Measurements from ENCODE around the gene ZCCHC3. TPM values are rescaled to one million over a fixed set of nuclear protein-coding genes. Genes with fewer than 3 reads are reported as not detected.

The ZCCHC3 gene
- total RNA-seq, 1 donor from 2014 or later: 40.0 TPM

- Mint-ChIP-seq H3K9me3 (ENCODE audit: unreplicated experiment) (no peaks in the 10 kb centered on the region), H3K36me3 (ENCODE audit: low read depth, unreplicated experiment) (peaks cover 28% of the 10 kb centered on the region), H3K27ac (ENCODE audit: unreplicated experiment) (no peak overlapping the region), H3K27me3 (ENCODE audit: unreplicated experiment) (peaks cover 5% of the 10 kb centered on the region), H3K4me1 (ENCODE audit: unreplicated experiment) (no peaks in the 10 kb centered on the region), H3K4me3 (ENCODE audit: unreplicated experiment) (no peak overlapping the region)
- no peak for TF ChIP-seq CTCF (IDR thresholded peaks at IDR 0.05; ENCODE audit: unreplicated experiment)
- no peak for DNase-seq (ENCODE audit: low spot score)
These were observed 23.5 kb upstream of the ZCCHC3 start for GRCh38 chr20:273884-274283.

GRCh38 chr20:275791-276190 lies 21.6 kb upstream of the ZCCHC3 start:
- TF ChIP-seq CTCF (IDR thresholded peaks at IDR 0.05; ENCODE audit: unreplicated experiment): no peak
- Mint-ChIP-seq H3K27me3 (ENCODE audit: unreplicated experiment) (peaks cover 4% of the 10 kb centered on the region), H3K4me3 (ENCODE audit: unreplicated experiment) (peak overlapping the region; percentile 26), H3K27ac (ENCODE audit: unreplicated experiment) (no peak overlapping the region), H3K4me1 (ENCODE audit: unreplicated experiment) (no peaks in the 10 kb centered on the region), H3K9me3 (ENCODE audit: unreplicated experiment) (no peaks in the 10 kb centered on the region), H3K36me3 (ENCODE audit: low read depth, unreplicated experiment) (peaks cover 34% of the 10 kb centered on the region)
- DNase-seq (ENCODE audit: low spot score): no peak

- no peaks in the 10 kb centered on the region for H3K9me3 Mint-ChIP-seq (ENCODE audit: unreplicated experiment)
- no peak overlapping the region for H3K27ac Mint-ChIP-seq (ENCODE audit: unreplicated experiment)
- no peak for TF ChIP-seq CTCF (IDR thresholded peaks at IDR 0.05; ENCODE audit: unreplicated experiment)
- DNase-seq (ENCODE audit: low spot score): no peak
- peaks cover 4% of the 10 kb centered on the region for H3K27me3 Mint-ChIP-seq (ENCODE audit: unreplicated experiment)
- peaks cover 38% of the 10 kb centered on the region for H3K36me3 Mint-ChIP-seq (ENCODE audit: low read depth, unreplicated experiment)
- H3K4me1 Mint-ChIP-seq (ENCODE audit: unreplicated experiment): no peaks in the 10 kb centered on the region
- peak overlapping the region; percentile 26 for H3K4me3 Mint-ChIP-seq (ENCODE audit: unreplicated experiment)
These were observed 20.5 kb upstream of the ZCCHC3 start for GRCh38 chr20:276620-277495.

- Mint-ChIP-seq H3K4me1 (ENCODE audit: unreplicated experiment) (no peaks in the 10 kb centered on the region), H3K4me3 (ENCODE audit: unreplicated experiment) (peak overlapping the region; percentile 65), H3K27me3 (ENCODE audit: unreplicated experiment) (peaks cover 3% of the 10 kb centered on the region), H3K36me3 (ENCODE audit: low read depth, unreplicated experiment) (peaks cover 43% of the 10 kb centered on the region), H3K27ac (ENCODE audit: unreplicated experiment) (no peak overlapping the region), H3K9me3 (ENCODE audit: unreplicated experiment) (no peaks in the 10 kb centered on the region)
- DNase-seq (ENCODE audit: low spot score): no peak
- TF ChIP-seq CTCF (IDR thresholded peaks at IDR 0.05; ENCODE audit: unreplicated experiment): no peak
These were observed 19.9 kb upstream of the ZCCHC3 start for GRCh38 chr20:277496-277781.

- H3K27ac Mint-ChIP-seq (ENCODE audit: unreplicated experiment): no peak overlapping the region
- peaks cover 43% of the 10 kb centered on the region for H3K36me3 Mint-ChIP-seq (ENCODE audit: low read depth, unreplicated experiment)
These were observed 19.2 kb upstream of the ZCCHC3 start for GRCh38 chr20:278181-278580.

More at GRCh38 chr20:278181-278580, 19.2 kb upstream of the ZCCHC3 start:
- Mint-ChIP-seq H3K4me3 (ENCODE audit: unreplicated experiment) (peak overlapping the region; percentile 69), H3K9me3 (ENCODE audit: unreplicated experiment) (no peaks in the 10 kb centered on the region), H3K4me1 (ENCODE audit: unreplicated experiment) (no peaks in the 10 kb centered on the region), H3K27me3 (ENCODE audit: unreplicated experiment) (peaks cover 1% of the 10 kb centered on the region)
- DNase-seq (ENCODE audit: low spot score): no peak
- TF ChIP-seq CTCF (IDR thresholded peaks at IDR 0.05; ENCODE audit: unreplicated experiment): no peak

All from endothelial cell (in vitro differentiated cells).